ENCODE measurements around the gene MED13.

- TF ChIP-seq POLR2A (IDR thresholded peaks at IDR 0.05) (no peak), CTCF (IDR thresholded peaks at IDR 0.05) (peak in 1 of 5 experiments; percentile 40)
These were observed 44.4 kb upstream of the MED13 start for GRCh38 chr17:62109378-62109902.
